Loucy (cell line): ENCODE data around the gene PPME1.

Source experiments
- H2AFZ ChIP-seq: fragments of 200-600 bp; sonication (generic); 2 replicates; pipeline ENCODE4 v1.6.0; 2016; ENCODE audit warnings: antibody characterized with exemption, mild to moderate bottlenecking, low read length, moderate library complexity
- H3F3A ChIP-seq: fragments of 200-600 bp; 2 replicates; pipeline ENCODE4 v1.6.0; 2016; ENCODE audit warnings: antibody characterized with exemption, low read depth, mild to moderate bottlenecking
- H3K27me3 ChIP-seq: fragments of 200-600 bp; sonication (generic); 2 replicates; pipeline ENCODE4 v1.6.1; 2014; ENCODE audit warnings: low read length, mild to moderate bottlenecking; ENCODE audit not compliant: insufficient read depth, poor library complexity, severe bottlenecking
- H3K36me3 ChIP-seq: fragments of 200-600 bp; sonication (generic); 2 replicates; pipeline ENCODE4 v1.6.1; 2016; ENCODE audit warnings: low read length; ENCODE audit not compliant: insufficient read depth
- H3K4me1 ChIP-seq: fragments of 200-600 bp; sonication (generic); 2 replicates; pipeline ENCODE4 v1.5.1; 2014; ENCODE audit warnings: low read length, mild to moderate bottlenecking; ENCODE audit not compliant: insufficient read depth, poor library complexity, severe bottlenecking
- H3K4me2 ChIP-seq: fragments of 200-600 bp; sonication (generic); 2 replicates; pipeline ENCODE4 v1.6.0; 2014; ENCODE audit warnings: antibody characterized with exemption, low read length, low read depth, mild to moderate bottlenecking; ENCODE audit not compliant: poor library complexity, severe bottlenecking
- H3K4me3 ChIP-seq: fragments of 200-600 bp; sonication (generic); 2 replicates; pipeline ENCODE4 v1.5.1; 2014; ENCODE audit warnings: low read length, mild to moderate bottlenecking, mixed read lengths; ENCODE audit not compliant: poor library complexity, severe bottlenecking
- H3K79me2 ChIP-seq: fragments of 200-600 bp; sonication (generic); 2 replicates; pipeline ENCODE4 v1.6.1; 2014; ENCODE audit warnings: low read length; ENCODE audit not compliant: insufficient read depth
- H3K9ac ChIP-seq: fragments of 200-600 bp; sonication (generic); 2 replicates; pipeline ENCODE4 v1.6.0; 2014; ENCODE audit warnings: mild to moderate bottlenecking, low read depth, low read length, moderate library complexity; ENCODE audit not compliant: poor library complexity, severe bottlenecking
- H3K9me2 ChIP-seq: fragments of 200-600 bp; sonication (generic); replicated peaks from 2 replicates; pipeline ENCODE4 v1.6.1; 2016; ENCODE audit warnings: low read depth, low read length, mixed read lengths
- H3K9me3 ChIP-seq: fragments of 200-600 bp; sonication (generic); 2 replicates; pipeline ENCODE4 v1.6.1; 2014; ENCODE audit warnings: mild to moderate bottlenecking, antibody characterized with exemption, low read length, low read depth; ENCODE audit not compliant: insufficient read depth
- H4K20me1 ChIP-seq: fragments of 200-600 bp; sonication (generic); 2 replicates; pipeline ENCODE4 v1.6.0; 2014; ENCODE audit warnings: antibody characterized with exemption, low read length, mild to moderate bottlenecking; ENCODE audit not compliant: insufficient read depth, poor library complexity, severe bottlenecking
- CTCF ChIP-seq: fragments of 200-600 bp; sonication (generic); conservative IDR thresholded peaks from 2 replicates; pipeline ENCODE4 v1.5.1; 2014; ENCODE audit warnings: mild to moderate bottlenecking, antibody characterized with exemption, low read length
- EZH2phosphoT487 ChIP-seq: fragments of 200-600 bp; IDR thresholded peaks from 2 replicates; pipeline ENCODE4 v1.6.1; 2018; ENCODE audit warnings: antibody characterized with exemption, mild to moderate bottlenecking, moderate library complexity, borderline replicate concordance

The PPME1 gene

GRCh38 chr11:74132833-74133232 lies 38.3 kb upstream of the PPME1 start:
- no peak overlapping the region for H2AFZ ChIP-seq
- no peak overlapping the region for H3K4me3 ChIP-seq
- no peaks in the 10 kb centered on the region for H3K4me1 ChIP-seq
- TF ChIP-seq EZH2phosphoT487 (no peak), CTCF (no peak)
- H3K9me2 ChIP-seq, result no peaks in the 10 kb centered on the region
- H3K4me2 ChIP-seq, result no peak overlapping the region
- H3F3A ChIP-seq, result no peaks in the 10 kb centered on the region
- no peaks in the 10 kb centered on the region for H3K27me3 ChIP-seq
- no peak overlapping the region for H3K9ac ChIP-seq
- no peaks in the 10 kb centered on the region for H4K20me1 ChIP-seq
- H3K79me2 ChIP-seq, result no peaks in the 10 kb centered on the region
- H3K9me3 ChIP-seq, result no peaks in the 10 kb centered on the region
- peaks cover 35% of the 10 kb centered on the region; the same call in 1 of the 2 replicates for H3K36me3 ChIP-seq

GRCh38 chr11:74133436-74133835 lies 37.7 kb upstream of the PPME1 start:
- H3K9me2 ChIP-seq, result no peaks in the 10 kb centered on the region
- TF ChIP-seq EZH2phosphoT487 (no peak), CTCF (no peak)
- H3K79me2 ChIP-seq, result no peaks in the 10 kb centered on the region
- no peaks in the 10 kb centered on the region for H3K9me3 ChIP-seq
- peaks cover 41% of the 10 kb centered on the region; the same call in 1 of the 2 replicates for H3K36me3 ChIP-seq
- H2AFZ ChIP-seq, result no peak overlapping the region
- no peak overlapping the region for H3K4me3 ChIP-seq
- no peaks in the 10 kb centered on the region for H3F3A ChIP-seq
- no peaks in the 10 kb centered on the region for H4K20me1 ChIP-seq
- no peak overlapping the region for H3K4me2 ChIP-seq
- no peaks in the 10 kb centered on the region for H3K27me3 ChIP-seq
- no peak overlapping the region for H3K9ac ChIP-seq
- H3K4me1 ChIP-seq, result no peaks in the 10 kb centered on the region

DNA sequence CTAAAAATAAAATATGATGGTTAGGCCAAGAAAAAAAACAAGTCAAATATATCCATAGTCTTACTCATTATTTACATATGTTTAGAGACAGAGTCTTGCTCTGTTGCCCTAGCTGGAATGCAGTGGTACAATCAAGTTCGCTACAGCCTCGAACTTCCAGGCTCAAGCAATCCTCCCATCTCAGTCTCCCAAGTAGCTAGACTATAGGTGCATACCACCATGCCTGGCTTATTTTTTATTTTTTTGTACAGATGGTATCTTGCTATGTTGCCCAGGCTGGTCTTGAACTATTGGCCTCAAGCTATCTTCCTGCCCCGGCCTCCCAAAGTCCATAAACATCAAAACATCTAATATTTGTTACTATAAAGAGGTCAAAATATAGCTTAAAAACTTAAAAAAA lies 36.4 kb upstream of the PPME1 start:
- H3K9me2 ChIP-seq, result no peaks in the 10 kb centered on the region
- no peaks in the 10 kb centered on the region for H3K79me2 ChIP-seq
- H4K20me1 ChIP-seq, result no peaks in the 10 kb centered on the region
- H3K36me3 ChIP-seq, result peaks cover 53% of the 10 kb centered on the region; the same call in 1 of the 2 replicates
- no peak overlapping the region for H3K4me2 ChIP-seq
- no peaks in the 10 kb centered on the region for H3K4me1 ChIP-seq
- no peaks in the 10 kb centered on the region for H3K27me3 ChIP-seq
- TF ChIP-seq EZH2phosphoT487 (no peak), CTCF (no peak)
- no peak overlapping the region for H2AFZ ChIP-seq
- no peak overlapping the region for H3K9ac ChIP-seq
- no peaks in the 10 kb centered on the region for H3F3A ChIP-seq
- no peak overlapping the region for H3K4me3 ChIP-seq
- H3K9me3 ChIP-seq, result no peaks in the 10 kb centered on the region
